ENCODE measurements around the gene VRTN. TPM values are rescaled to one million over a fixed set of nuclear protein-coding genes. Genes with fewer than 3 reads are reported as not detected.
"Not testable (repeated sequence)": the region's sequence is repeated elsewhere in the genome, so short reads cannot be mapped to it uniquely, and the experiment has no call there.

VRTN gene
- total RNA-seq, 4 donors from 2014 or later: not detected

- 61 to 81% methylated on average over 4 to 7 of the region's 8 CpGs for WGBS, 2 donors (ENCODE audit: low coverage in 1 of 2)
- TF ChIP-seq POLR2A (IDR thresholded peaks at IDR 0.05) (no peak), EP300 (IDR thresholded peaks at IDR 0.05) (no peak), POLR2AphosphoS5 (IDR thresholded peaks at IDR 0.05) (no peak), CTCF (IDR thresholded peaks at IDR 0.05) (no peak)
- no peak overlapping the region for H3K27ac ChIP-seq
- H3K27me3 ChIP-seq: peaks cover 36% of the 10 kb centered on the region
- H3K9me3 ChIP-seq: no peaks in the 10 kb centered on the region
- no peak overlapping the region for H3K4me3 ChIP-seq
- H3K4me1 ChIP-seq: no peaks in the 10 kb centered on the region
- H3K36me3 ChIP-seq: no peaks in the 10 kb centered on the region
- no peak for ATAC-seq
These were observed 20.2 kb downstream of the VRTN start for GRCh38 chr14:74368441-74368840.

DNA sequence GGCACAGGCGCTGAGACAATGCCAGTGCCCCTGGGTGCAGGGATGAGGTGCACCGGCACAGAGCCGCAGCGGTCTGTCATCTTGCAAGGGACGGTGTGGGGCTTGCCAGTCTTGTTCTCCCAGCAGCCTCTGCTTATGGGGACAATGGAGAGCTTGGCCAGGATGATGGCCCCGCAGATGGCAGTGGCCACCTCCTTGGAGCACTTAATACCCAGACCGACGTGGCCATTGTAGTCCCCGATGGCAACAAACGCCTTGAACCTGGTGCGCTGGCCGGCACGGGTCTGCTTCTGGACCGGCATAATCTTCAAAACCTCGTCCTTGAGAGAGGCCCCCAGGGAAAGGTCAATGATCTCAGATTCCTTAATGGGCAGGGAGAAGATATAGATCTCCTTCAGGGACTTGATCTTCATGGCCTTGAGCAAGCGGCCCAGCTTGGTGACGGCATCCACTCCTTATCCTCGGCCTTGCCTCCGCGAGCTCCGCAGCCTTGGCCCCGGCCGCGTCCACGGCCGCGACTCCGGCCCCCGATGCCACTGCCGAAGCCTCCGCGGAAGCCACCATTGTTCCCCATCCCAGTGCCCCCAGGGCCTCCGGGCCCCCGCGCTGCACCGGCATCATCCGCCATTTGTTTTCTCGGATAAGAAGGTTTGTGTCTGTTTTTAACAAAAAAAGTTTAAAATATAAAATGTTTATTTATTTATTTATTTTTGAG, 29.9 kb downstream of the VRTN start:
- Histone ChIP-seq H3K4me3 (no peak overlapping the region), H3K4me1 (no peaks in the 10 kb centered on the region), H3K36me3 (no peaks in the 10 kb centered on the region), H3K27me3 (no peaks in the 10 kb centered on the region), H3K27ac (no peak overlapping the region), H3K9me3 (no peaks in the 10 kb centered on the region)
- ATAC-seq: no peak
- WGBS, 2 donors (ENCODE audit: low coverage in 1 of 2): 92 to 98% methylated on average over 13 to 22 of the region's 38 CpGs
- no peak for TF ChIP-seq EP300 (IDR thresholded peaks at IDR 0.05)
- no peak for TF ChIP-seq POLR2A (IDR thresholded peaks at IDR 0.05)
- no peak for TF ChIP-seq POLR2AphosphoS5 (IDR thresholded peaks at IDR 0.05)

DNA sequence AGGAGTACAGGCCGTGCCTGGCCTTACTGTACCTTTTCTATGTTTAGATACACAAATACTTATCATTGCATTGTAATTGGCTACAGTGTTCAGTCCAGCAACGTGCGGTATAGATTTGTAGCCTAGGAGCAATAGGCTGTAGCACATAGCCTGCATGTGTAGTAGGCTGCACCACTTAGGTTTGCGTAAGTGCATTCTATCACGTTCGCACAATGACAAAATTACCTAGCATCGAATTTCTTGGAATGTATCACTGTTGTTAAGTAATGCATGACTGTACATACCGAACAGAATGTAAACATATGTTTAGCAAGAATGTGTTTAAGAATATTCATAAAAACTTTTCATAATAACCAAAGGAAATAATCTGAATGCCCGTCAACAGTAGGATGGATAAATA, 31.9 kb downstream of the VRTN start:
- 79% methylated on average over 8 to 9 of the region's 9 CpGs for WGBS, 2 donors (ENCODE audit: low coverage in 1 of 2)
- H3K4me1 ChIP-seq: no peaks in the 10 kb centered on the region
- no peak for ATAC-seq
- no peak overlapping the region for H3K27ac ChIP-seq
- H3K27me3 ChIP-seq: no peaks in the 10 kb centered on the region
- H3K9me3 ChIP-seq: no peaks in the 10 kb centered on the region
- no peak overlapping the region for H3K4me3 ChIP-seq
- no peaks in the 10 kb centered on the region for H3K36me3 ChIP-seq
- TF ChIP-seq POLR2AphosphoS5 (IDR thresholded peaks at IDR 0.05): no peak
- TF ChIP-seq CTCF (IDR thresholded peaks at IDR 0.05): no peak
- TF ChIP-seq EP300 (IDR thresholded peaks at IDR 0.05): no peak
- TF ChIP-seq POLR2A (IDR thresholded peaks at IDR 0.05): no peak

DNA sequence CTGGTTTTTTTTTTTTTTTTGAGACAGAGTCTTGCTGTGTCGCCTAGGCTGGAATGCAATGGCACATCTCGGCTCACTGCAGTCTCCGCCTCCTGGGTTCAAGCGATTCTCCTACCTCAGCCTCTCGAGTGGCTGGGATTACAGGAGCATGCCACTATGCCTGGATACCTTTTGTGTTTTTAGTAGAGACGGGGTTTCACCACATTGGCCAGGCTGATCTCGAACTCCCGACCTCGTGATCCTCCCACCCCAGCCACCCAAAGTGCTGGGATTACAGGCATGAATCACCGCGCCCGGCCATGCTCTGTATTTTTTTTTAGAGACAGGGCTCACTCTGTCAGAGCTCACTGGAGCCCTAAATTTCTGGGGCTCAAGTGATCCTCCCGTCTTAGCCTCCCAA, 32.6 kb downstream of the VRTN start:
- Histone ChIP-seq H3K9me3 (no peaks in the 10 kb centered on the region), H3K36me3 (no peaks in the 10 kb centered on the region), H3K27me3 (no peaks in the 10 kb centered on the region), H3K4me1 (no peaks in the 10 kb centered on the region), H3K4me3 (no peak overlapping the region), H3K27ac (no peak overlapping the region)
- 74 to 90% methylated on average over 5 to 7 of the region's 13 CpGs for WGBS, 2 donors (ENCODE audit: low coverage in 1 of 2)
- TF ChIP-seq EP300 (IDR thresholded peaks at IDR 0.05) (no peak), CTCF (IDR thresholded peaks at IDR 0.05) (no peak), POLR2A (IDR thresholded peaks at IDR 0.05) (no peak), POLR2AphosphoS5 (IDR thresholded peaks at IDR 0.05) (no peak)
- no peak for ATAC-seq

- H3K27me3 ChIP-seq, H3K9me3 ChIP-seq, H3K36me3 ChIP-seq, H3K27ac ChIP-seq, H3K4me1 ChIP-seq, H3K4me3 ChIP-seq, ATAC-seq: not testable (repeated sequence)
- 61 to 78% methylated on average over 4 to 6 of the region's 10 CpGs for WGBS, 2 donors (ENCODE audit: low coverage in 1 of 2)
These were observed 33.3 kb downstream of the VRTN start for GRCh38 chr14:74381571-74381970.

DNA sequence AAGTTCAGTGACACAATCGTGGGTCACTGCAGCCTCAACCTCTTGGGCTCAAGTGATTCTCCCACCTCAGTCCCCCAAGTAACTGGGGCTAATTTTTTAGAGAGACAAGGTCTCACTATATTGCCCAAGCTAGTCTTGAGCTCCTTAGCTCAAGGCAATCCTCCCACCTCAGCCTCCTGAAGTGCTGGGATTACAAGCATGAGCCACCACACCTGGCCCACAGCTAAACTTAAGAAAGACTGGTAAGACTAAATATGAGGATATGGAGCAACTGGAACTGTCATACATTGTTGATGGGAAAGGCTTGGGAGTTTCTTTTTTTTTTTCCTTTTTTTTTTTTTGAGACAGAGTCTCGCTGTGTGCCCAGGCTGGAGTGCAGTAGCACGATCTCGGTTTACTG, 34.0 kb downstream of the VRTN start:
- ATAC-seq: no peak
- 77 to 84% methylated on average over 4 of the region's 4 CpGs for WGBS, 2 donors (ENCODE audit: low coverage in 1 of 2)
- H3K4me3 ChIP-seq: no peak overlapping the region

More for the DNA sequence above, 34.0 kb downstream of the VRTN start:
- Histone ChIP-seq H3K9me3 (no peaks in the 10 kb centered on the region), H3K27ac (no peak overlapping the region), H3K4me1 (no peaks in the 10 kb centered on the region), H3K36me3 (no peaks in the 10 kb centered on the region), H3K27me3 (no peaks in the 10 kb centered on the region)
- TF ChIP-seq POLR2A (IDR thresholded peaks at IDR 0.05) (no peak), CTCF (IDR thresholded peaks at IDR 0.05) (no peak), POLR2AphosphoS5 (IDR thresholded peaks at IDR 0.05) (no peak), EP300 (IDR thresholded peaks at IDR 0.05) (no peak)
